OCI-LY1 (cell line): Measurements from ENCODE around the gene PTCD3.

Experiments used
- CTCF ChIP-seq: fragments of 200-600 bp; sonication (generic), shearing (Covaris generic); IDR thresholded peaks from 2 replicates; pipeline ENCODE4 v1.5.1; 2017; ENCODE audit warnings: mild to moderate bottlenecking, antibody characterized with exemption, low read length, moderate library complexity, mixed read lengths
- EZH2 ChIP-seq: fragments of 200-600 bp; sonication (generic), shearing (Covaris generic); IDR thresholded peaks from 2 replicates; pipeline ENCODE4 v1.8.0; 2017; ENCODE audit warnings: borderline replicate concordance, mixed run types, mild to moderate bottlenecking, antibody characterized with exemption, low read length, moderate library complexity, mixed read lengths

- TF ChIP-seq EZH2 (no peak), CTCF (no peak)
Measured at GRCh38 chr2:86175828-86176227, 69.8 kb downstream of the PTCD3 start.
